Measurements from ENCODE around the gene RABGAP1L.

Gene RABGAP1L

GRCh38 chr1:174775621-174776020 lies 616.3 kb downstream of the RABGAP1L start:
- WGBS, 2 experiments (ENCODE audit: insufficient coverage in 2 of 2): 100% methylated on average over 1 of the region's 2 CpGs; no CpG with 5 or more reads in 1 of the 2 experiments
- H3K36me3 ChIP-seq (ENCODE audit: control insufficient read depth, insufficient read depth, low read length): no peaks in the 10 kb centered on the region
- H3K27ac ChIP-seq (ENCODE audit: low read depth, low read length, severe bottlenecking): no peak overlapping the region
- H3K4me1 ChIP-seq (ENCODE audit: control insufficient read depth, insufficient read depth, low read length, poor library complexity, severe bottlenecking): no peaks in the 10 kb centered on the region
- no peak overlapping the region for H3K4me3 ChIP-seq (ENCODE audit: extremely low read depth, insufficient read depth, low read length, poor library complexity, severe bottlenecking)
- H3K9me3 ChIP-seq (ENCODE audit: control insufficient read depth, low read length): no peaks in the 10 kb centered on the region

GRCh38 chr1:174777262-174777661 lies 617.9 kb downstream of the RABGAP1L start:
- Histone ChIP-seq H3K4me1 (ENCODE audit: control insufficient read depth, insufficient read depth, low read length, poor library complexity, severe bottlenecking) (no peaks in the 10 kb centered on the region), H3K27ac (ENCODE audit: low read depth, low read length, severe bottlenecking) (no peak overlapping the region), H3K4me3 (ENCODE audit: extremely low read depth, insufficient read depth, low read length, poor library complexity, severe bottlenecking) (no peak overlapping the region), H3K36me3 (ENCODE audit: control insufficient read depth, insufficient read depth, low read length) (no peaks in the 10 kb centered on the region), H3K9me3 (ENCODE audit: control insufficient read depth, low read length) (no peaks in the 10 kb centered on the region)
- WGBS, 2 experiments (ENCODE audit: insufficient coverage in 2 of 2): 67% methylated on average over 1 of the region's 2 CpGs; no CpG with 5 or more reads in 1 of the 2 experiments

GRCh38 chr1:174785510-174785909 lies 626.2 kb downstream of the RABGAP1L start:
- WGBS, 2 experiments (ENCODE audit: insufficient coverage in 2 of 2): 84 to 93% methylated on average over 4 of the region's 6 CpGs
- H3K27ac ChIP-seq (ENCODE audit: low read depth, low read length, severe bottlenecking): no peak overlapping the region
- H3K36me3 ChIP-seq (ENCODE audit: control insufficient read depth, insufficient read depth, low read length): no peaks in the 10 kb centered on the region
- no peaks in the 10 kb centered on the region for H3K9me3 ChIP-seq (ENCODE audit: control insufficient read depth, low read length)
- no peak overlapping the region for H3K4me3 ChIP-seq (ENCODE audit: extremely low read depth, insufficient read depth, low read length, poor library complexity, severe bottlenecking)
- peaks cover 4% of the 10 kb centered on the region for H3K4me1 ChIP-seq (ENCODE audit: control insufficient read depth, insufficient read depth, low read length, poor library complexity, severe bottlenecking)

- no peaks in the 10 kb centered on the region for H3K36me3 ChIP-seq (ENCODE audit: control insufficient read depth, insufficient read depth, low read length)
- WGBS, 2 experiments (ENCODE audit: insufficient coverage in 2 of 2): 57% methylated on average over 1 of the region's 2 CpGs; no CpG with 5 or more reads in 1 of the 2 experiments
These were observed 627.0 kb downstream of the RABGAP1L start for GRCh38 chr1:174786358-174786757.

GRCh38 chr1:174786760-174787159 lies 627.4 kb downstream of the RABGAP1L start:
- WGBS, 2 experiments (ENCODE audit: insufficient coverage in 2 of 2): 89 to 91% methylated on average over 3 of the region's 4 CpGs
- H3K27ac ChIP-seq (ENCODE audit: low read depth, low read length, severe bottlenecking): no peak overlapping the region
- no peaks in the 10 kb centered on the region for H3K36me3 ChIP-seq (ENCODE audit: control insufficient read depth, insufficient read depth, low read length)
- H3K4me3 ChIP-seq (ENCODE audit: extremely low read depth, insufficient read depth, low read length, poor library complexity, severe bottlenecking): no peak overlapping the region
- H3K9me3 ChIP-seq (ENCODE audit: control insufficient read depth, low read length): no peaks in the 10 kb centered on the region
- peaks cover 4% of the 10 kb centered on the region for H3K4me1 ChIP-seq (ENCODE audit: control insufficient read depth, insufficient read depth, low read length, poor library complexity, severe bottlenecking)

More at GRCh38 chr1:174786358-174786757, 627.0 kb downstream of the RABGAP1L start:
- Histone ChIP-seq H3K4me1 (ENCODE audit: control insufficient read depth, insufficient read depth, low read length, poor library complexity, severe bottlenecking) (peaks cover 4% of the 10 kb centered on the region), H3K4me3 (ENCODE audit: extremely low read depth, insufficient read depth, low read length, poor library complexity, severe bottlenecking) (no peak overlapping the region), H3K9me3 (ENCODE audit: control insufficient read depth, low read length) (no peaks in the 10 kb centered on the region), H3K27ac (ENCODE audit: low read depth, low read length, severe bottlenecking) (no peak overlapping the region)

GRCh38 chr1:174788981-174789380 lies 629.7 kb downstream of the RABGAP1L start:
- Histone ChIP-seq H3K9me3 (ENCODE audit: control insufficient read depth, low read length) (no peaks in the 10 kb centered on the region), H3K4me1 (ENCODE audit: control insufficient read depth, insufficient read depth, low read length, poor library complexity, severe bottlenecking) (peaks cover 4% of the 10 kb centered on the region), H3K36me3 (ENCODE audit: control insufficient read depth, insufficient read depth, low read length) (no peaks in the 10 kb centered on the region), H3K27ac (ENCODE audit: low read depth, low read length, severe bottlenecking) (no peak overlapping the region), H3K4me3 (ENCODE audit: extremely low read depth, insufficient read depth, low read length, poor library complexity, severe bottlenecking) (no peak overlapping the region)
- no CpG with 5 or more reads among the region's 1 CpG for WGBS, 2 experiments (ENCODE audit: insufficient coverage in 2 of 2)

- no peak overlapping the region for H3K27ac ChIP-seq (ENCODE audit: low read depth, low read length, severe bottlenecking)
- H3K36me3 ChIP-seq (ENCODE audit: control insufficient read depth, insufficient read depth, low read length): no peaks in the 10 kb centered on the region
- no CpG with 5 or more reads among the region's 1 CpG for WGBS, 2 experiments (ENCODE audit: insufficient coverage in 2 of 2)
- H3K4me3 ChIP-seq (ENCODE audit: extremely low read depth, insufficient read depth, low read length, poor library complexity, severe bottlenecking): no peak overlapping the region
- no peaks in the 10 kb centered on the region for H3K9me3 ChIP-seq (ENCODE audit: control insufficient read depth, low read length)
- H3K4me1 ChIP-seq (ENCODE audit: control insufficient read depth, insufficient read depth, low read length, poor library complexity, severe bottlenecking): peaks cover 4% of the 10 kb centered on the region
These were observed 630.1 kb downstream of the RABGAP1L start for GRCh38 chr1:174789399-174789798.

- 50 to 57% methylated on average over 1 of the region's 2 CpGs for WGBS, 2 experiments (ENCODE audit: insufficient coverage in 2 of 2)
- no peaks in the 10 kb centered on the region for H3K9me3 ChIP-seq (ENCODE audit: control insufficient read depth, low read length)
- H3K27ac ChIP-seq (ENCODE audit: low read depth, low read length, severe bottlenecking): no peak overlapping the region
- H3K4me3 ChIP-seq (ENCODE audit: extremely low read depth, insufficient read depth, low read length, poor library complexity, severe bottlenecking): no peak overlapping the region
- peaks cover 4% of the 10 kb centered on the region for H3K4me1 ChIP-seq (ENCODE audit: control insufficient read depth, insufficient read depth, low read length, poor library complexity, severe bottlenecking)
- H3K36me3 ChIP-seq (ENCODE audit: control insufficient read depth, insufficient read depth, low read length): no peaks in the 10 kb centered on the region
These were observed 632.5 kb downstream of the RABGAP1L start for GRCh38 chr1:174791863-174792262.

- no peaks in the 10 kb centered on the region for H3K36me3 ChIP-seq (ENCODE audit: control insufficient read depth, insufficient read depth, low read length)
- H3K4me1 ChIP-seq (ENCODE audit: control insufficient read depth, insufficient read depth, low read length, poor library complexity, severe bottlenecking): peaks cover 4% of the 10 kb centered on the region
- no peak overlapping the region for H3K27ac ChIP-seq (ENCODE audit: low read depth, low read length, severe bottlenecking)
- no peaks in the 10 kb centered on the region for H3K9me3 ChIP-seq (ENCODE audit: control insufficient read depth, low read length)
- WGBS, 2 experiments (ENCODE audit: insufficient coverage in 2 of 2): no CpG with 5 or more reads among the region's 1 CpG
- H3K4me3 ChIP-seq (ENCODE audit: extremely low read depth, insufficient read depth, low read length, poor library complexity, severe bottlenecking): no peak overlapping the region
These were observed 635.5 kb downstream of the RABGAP1L start for GRCh38 chr1:174794861-174795260.

GRCh38 chr1:174795806-174796205 lies 636.5 kb downstream of the RABGAP1L start:
- peaks cover 4% of the 10 kb centered on the region for H3K4me1 ChIP-seq (ENCODE audit: control insufficient read depth, insufficient read depth, low read length, poor library complexity, severe bottlenecking)
- H3K27ac ChIP-seq (ENCODE audit: low read depth, low read length, severe bottlenecking): no peak overlapping the region
- H3K9me3 ChIP-seq (ENCODE audit: control insufficient read depth, low read length): no peaks in the 10 kb centered on the region
- no peaks in the 10 kb centered on the region for H3K36me3 ChIP-seq (ENCODE audit: control insufficient read depth, insufficient read depth, low read length)
- 100% methylated on average over 1 of the region's 2 CpGs; no CpG with 5 or more reads in 1 of the 2 experiments for WGBS, 2 experiments (ENCODE audit: insufficient coverage in 2 of 2)
- H3K4me3 ChIP-seq (ENCODE audit: extremely low read depth, insufficient read depth, low read length, poor library complexity, severe bottlenecking): no peak overlapping the region

- WGBS, 2 experiments (ENCODE audit: insufficient coverage in 2 of 2): 100% methylated on average over 2 of the region's 2 CpGs; no CpG with 5 or more reads in 1 of the 2 experiments
These were observed 638.1 kb downstream of the RABGAP1L start for GRCh38 chr1:174797398-174797797.

More at GRCh38 chr1:174797398-174797797, 638.1 kb downstream of the RABGAP1L start:
- no peak overlapping the region for H3K4me3 ChIP-seq (ENCODE audit: extremely low read depth, insufficient read depth, low read length, poor library complexity, severe bottlenecking)
- H3K27ac ChIP-seq (ENCODE audit: low read depth, low read length, severe bottlenecking): no peak overlapping the region
- H3K9me3 ChIP-seq (ENCODE audit: control insufficient read depth, low read length): no peaks in the 10 kb centered on the region
- H3K4me1 ChIP-seq (ENCODE audit: control insufficient read depth, insufficient read depth, low read length, poor library complexity, severe bottlenecking): peaks cover 4% of the 10 kb centered on the region
- no peaks in the 10 kb centered on the region for H3K36me3 ChIP-seq (ENCODE audit: control insufficient read depth, insufficient read depth, low read length)
